Prostate gland (tissue), 2 donors: ENCODE measurements around the gene TMPRSS6. TPM values are rescaled to one million over a fixed set of nuclear protein-coding genes. Genes with fewer than 3 reads are reported as not detected.

ENCODE experiments used
- DNase-seq: peaks from one replicate; pipeline ENCODE4 v3.0.0-alpha.2; 2019; ENCODE audit warnings: low spot score
- H3K27ac ChIP-seq, 2 donors: fragments of 200-600 bp; sonication (generic); 2 replicates each; pipeline ENCODE4 v1.5.1; 2017 to 2019
- H3K27me3 ChIP-seq: fragments of 200-600 bp; sonication (generic); replicated peaks from 2 replicates; pipeline ENCODE4 v1.5.1; 2019; ENCODE audit not compliant: insufficient read depth
- H3K36me3 ChIP-seq, 2 donors: fragments of 200-600 bp; sonication (generic); 1 replicate in 1 of 2; 2 replicates in 1 of 2; pipeline versions ENCODE4 v1.5.1 to v1.8.1; 2017 to 2019
- H3K4me1 ChIP-seq: fragments of 200-600 bp; sonication (generic); replicated peaks from 2 replicates; pipeline ENCODE4 v1.5.1; 2019
- H3K4me3 ChIP-seq, 2 donors: fragments of 200-600 bp; sonication (generic); 2 replicates each; pipeline ENCODE4 v1.5.1; 2017 to 2019
- H3K9me3 ChIP-seq: fragments of 200-600 bp; sonication (generic); 2 replicates; pipeline ENCODE4 v1.5.1; 2017
- POLR2A ChIP-seq: fragments of 450-650 bp; IDR thresholded peaks from one replicate; pipeline ENCODE4 v1.6.1; 2016; ENCODE audit warnings: antibody characterized with exemption, mild to moderate bottlenecking
- POLR2AphosphoS5 ChIP-seq: sonication (generic); formaldehyde crosslinking; IDR thresholded peaks from one replicate; pipeline ENCODE4 v1.6.1; 2017; ENCODE audit warnings: antibody characterized with exemption
- WGBS: methylation state at CpG from one replicate; pipeline ENCODE4 v1.1.5; 2018; 5-methylcytosine and 5-hydroxymethylcytosine counted together
- intact Hi-C: fragments of 100-400 bp; cut with DNase I; formaldehyde crosslinking; loops from one replicate; pipeline ENCODE4 v1.14.2; 2022
- total RNA-seq, 2 donors: library from RNA; depleted of rRNA; stranded (reverse); fragments of >200 nt; gene quantifications; one replicate each; pipeline ENCODE4 v1.1.0, GENCODE V29; 2016
- TF ChIP-seq, protein P1 (sequence below), 4 experiments: fragments of 200-600 bp in 2 of 4; fragments of 450-650 bp in 2 of 4; sonication (generic) in 2 of 4; IDR thresholded peaks; 1 replicate in 3 of 4; 2 replicates in 1 of 4; pipeline ENCODE4 v1.5.1; 2016 to 2019; ENCODE audit warnings: antibody characterized with exemption in 4 of 4, mild to moderate bottlenecking in 2 of 4, moderate library complexity in 2 of 4

TMPRSS6 gene
- total RNA-seq, 2 donors from 2014 or later: 0.45 TPM; not detected in 1

DNA sequence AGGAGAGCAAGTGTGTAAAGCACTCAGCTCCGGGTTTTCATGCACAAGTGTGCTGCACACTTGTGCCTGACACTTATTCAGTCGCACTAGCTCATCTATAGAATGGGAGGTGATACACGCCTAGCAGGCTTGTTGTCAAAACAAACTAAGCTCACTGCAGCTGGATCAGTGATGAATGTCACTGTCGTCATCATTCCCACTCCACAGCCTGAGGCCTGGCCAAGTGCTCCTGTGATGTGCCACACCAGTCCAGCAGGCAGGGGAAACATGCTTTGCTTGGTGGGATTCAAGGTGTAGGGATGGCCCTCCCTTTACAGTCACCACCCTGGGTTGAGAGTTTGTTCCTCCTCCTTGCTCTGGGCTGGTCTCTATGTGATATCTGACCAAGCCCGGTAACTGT, 83.2 kb downstream of the TMPRSS6 start:
- no peak overlapping the region for H3K4me3 ChIP-seq
- no peaks in the 10 kb centered on the region for H3K27me3 ChIP-seq
- H3K4me1 ChIP-seq: no peaks in the 10 kb centered on the region
- intact Hi-C loops: no loop called here
- H3K9me3 ChIP-seq: no peaks in the 10 kb centered on the region
- H3K27ac ChIP-seq: no peak overlapping the region
- 97% methylated on average over 5 of the region's 5 CpGs for WGBS
- DNase-seq: no peak
- H3K36me3 ChIP-seq: peaks cover 4 to 5% of the 10 kb centered on the region in 2 donors
- TF ChIP-seq POLR2A: no peak

DNA sequence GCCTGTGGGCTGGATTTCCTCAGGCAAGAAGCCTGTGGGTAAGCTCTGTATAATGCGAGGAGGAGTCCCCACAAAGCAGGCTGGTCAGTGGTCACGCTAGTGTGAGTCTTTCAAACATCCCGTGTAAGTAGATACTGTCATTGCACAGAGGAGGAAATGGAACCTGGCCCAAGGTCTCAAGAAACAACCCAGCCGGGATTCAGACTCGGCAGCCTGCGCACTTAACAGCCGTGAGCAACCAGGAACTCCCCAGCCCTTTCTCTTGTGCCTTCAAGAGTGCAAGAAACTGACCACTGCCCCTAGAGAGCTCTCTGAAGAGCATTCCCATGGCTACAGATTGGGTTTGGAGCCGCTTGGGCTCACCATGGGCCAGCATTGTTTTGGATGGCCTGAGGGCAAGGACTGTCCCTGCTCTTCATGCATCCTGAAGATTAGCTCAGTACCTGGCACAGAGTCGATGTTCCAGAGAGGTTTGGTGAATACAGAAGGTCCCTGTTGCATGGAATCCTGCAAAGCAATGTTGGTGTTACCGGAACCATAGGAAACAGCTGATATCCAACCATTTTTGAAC, 83.9 kb downstream of the TMPRSS6 start:
- peaks cover 4 to 5% of the 10 kb centered on the region in 2 donors for H3K36me3 ChIP-seq
- no peaks in the 10 kb centered on the region for H3K27me3 ChIP-seq
- H3K4me1 ChIP-seq: peaks cover 7% of the 10 kb centered on the region
- no peak overlapping the region for H3K27ac ChIP-seq
- H3K9me3 ChIP-seq: no peaks in the 10 kb centered on the region
- no peak for DNase-seq
- TF ChIP-seq POLR2A (no peak), POLR2AphosphoS5 (no peak)
- TF ChIP-seq, protein P1, sequence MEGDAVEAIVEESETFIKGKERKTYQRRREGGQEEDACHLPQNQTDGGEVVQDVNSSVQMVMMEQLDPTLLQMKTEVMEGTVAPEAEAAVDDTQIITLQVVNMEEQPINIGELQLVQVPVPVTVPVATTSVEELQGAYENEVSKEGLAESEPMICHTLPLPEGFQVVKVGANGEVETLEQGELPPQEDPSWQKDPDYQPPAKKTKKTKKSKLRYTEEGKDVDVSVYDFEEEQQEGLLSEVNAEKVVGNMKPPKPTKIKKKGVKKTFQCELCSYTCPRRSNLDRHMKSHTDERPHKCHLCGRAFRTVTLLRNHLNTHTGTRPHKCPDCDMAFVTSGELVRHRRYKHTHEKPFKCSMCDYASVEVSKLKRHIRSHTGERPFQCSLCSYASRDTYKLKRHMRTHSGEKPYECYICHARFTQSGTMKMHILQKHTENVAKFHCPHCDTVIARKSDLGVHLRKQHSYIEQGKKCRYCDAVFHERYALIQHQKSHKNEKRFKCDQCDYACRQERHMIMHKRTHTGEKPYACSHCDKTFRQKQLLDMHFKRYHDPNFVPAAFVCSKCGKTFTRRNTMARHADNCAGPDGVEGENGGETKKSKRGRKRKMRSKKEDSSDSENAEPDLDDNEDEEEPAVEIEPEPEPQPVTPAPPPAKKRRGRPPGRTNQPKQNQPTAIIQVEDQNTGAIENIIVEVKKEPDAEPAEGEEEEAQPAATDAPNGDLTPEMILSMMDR (IDR thresholded peaks at IDR 0.05): no peak
- no peak overlapping the region for H3K4me3 ChIP-seq
- intact Hi-C loops: no loop called here
- WGBS: 78% methylated on average over 10 of the region's 10 CpGs

DNA sequence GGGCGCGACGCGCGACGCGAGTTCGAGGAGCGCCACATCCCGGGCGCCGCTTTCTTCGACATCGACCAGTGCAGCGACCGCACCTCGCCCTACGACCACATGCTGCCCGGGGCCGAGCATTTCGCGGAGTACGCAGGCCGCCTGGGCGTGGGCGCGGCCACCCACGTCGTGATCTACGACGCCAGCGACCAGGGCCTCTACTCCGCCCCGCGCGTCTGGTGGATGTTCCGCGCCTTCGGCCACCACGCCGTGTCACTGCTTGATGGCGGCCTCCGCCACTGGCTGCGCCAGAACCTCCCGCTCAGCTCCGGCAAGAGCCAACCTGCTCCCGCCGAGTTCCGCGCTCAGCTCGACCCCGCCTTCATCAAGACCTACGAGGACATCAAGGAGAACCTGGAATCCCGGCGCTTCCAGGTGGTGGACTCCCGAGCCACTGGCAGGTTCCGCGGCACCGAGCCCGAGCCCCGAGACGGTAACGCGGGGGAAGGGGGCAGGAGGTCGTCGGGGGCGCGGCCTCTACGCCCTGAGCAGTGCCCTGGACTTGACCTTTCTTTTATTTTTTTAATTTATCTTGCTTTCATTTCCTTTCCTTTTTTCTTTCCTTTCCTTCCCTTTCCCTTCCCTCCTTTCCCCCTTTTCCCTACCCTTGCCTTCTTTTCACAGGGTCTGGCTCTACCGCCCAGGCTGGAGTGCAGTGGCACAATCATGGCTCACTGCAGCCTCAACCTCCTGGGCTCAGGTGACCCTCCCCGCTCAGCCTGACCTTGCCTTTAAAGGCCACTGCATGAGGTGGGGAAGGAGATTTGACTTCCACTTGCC, 85.0 kb downstream of the TMPRSS6 start:
- Histone ChIP-seq H3K4me3 (no peak overlapping the region), H3K4me1 (peaks cover 10% of the 10 kb centered on the region), H3K9me3 (no peaks in the 10 kb centered on the region), H3K27me3 (no peaks in the 10 kb centered on the region), H3K27ac (no peak overlapping the region), H3K36me3 (peaks cover 0 to 4% of the 10 kb centered on the region in 2 donors)
- 94% methylated on average over 71 of the region's 71 CpGs for WGBS
- TF ChIP-seq POLR2AphosphoS5 (no peak), POLR2A (no peak)
- intact Hi-C loops: no loop called here
- DNase-seq: no peak

DNA sequence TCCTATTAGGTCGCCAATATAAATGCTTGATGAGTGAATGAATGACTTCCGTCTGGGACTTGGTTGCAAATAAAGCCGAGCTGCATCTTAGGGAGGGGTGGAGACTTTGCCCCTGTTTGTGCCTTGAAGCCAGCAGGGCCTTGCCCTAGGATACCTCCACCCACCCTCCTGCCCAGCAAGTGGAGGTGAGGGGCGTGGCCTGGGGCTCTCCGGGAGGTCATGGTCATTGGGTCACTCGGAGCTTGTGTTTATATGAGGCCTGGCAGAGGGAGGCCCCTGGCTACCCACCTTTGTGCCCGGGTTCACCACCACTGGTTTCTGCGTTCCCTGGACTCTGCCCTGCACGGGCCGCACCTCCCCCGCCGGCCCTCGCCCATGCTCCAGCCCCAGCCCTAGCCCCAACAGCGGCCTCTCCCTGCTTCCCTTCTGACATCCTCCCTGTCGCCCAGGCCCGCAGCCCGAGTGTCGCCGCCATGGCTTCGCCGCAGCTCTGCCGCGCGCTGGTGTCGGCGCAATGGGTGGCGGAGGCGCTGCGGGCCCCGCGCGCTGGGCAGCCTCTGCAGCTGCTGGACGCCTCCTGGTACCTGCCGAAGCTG, 85.7 kb downstream of the TMPRSS6 start:
- intact Hi-C loops: no loop called here

DNA sequence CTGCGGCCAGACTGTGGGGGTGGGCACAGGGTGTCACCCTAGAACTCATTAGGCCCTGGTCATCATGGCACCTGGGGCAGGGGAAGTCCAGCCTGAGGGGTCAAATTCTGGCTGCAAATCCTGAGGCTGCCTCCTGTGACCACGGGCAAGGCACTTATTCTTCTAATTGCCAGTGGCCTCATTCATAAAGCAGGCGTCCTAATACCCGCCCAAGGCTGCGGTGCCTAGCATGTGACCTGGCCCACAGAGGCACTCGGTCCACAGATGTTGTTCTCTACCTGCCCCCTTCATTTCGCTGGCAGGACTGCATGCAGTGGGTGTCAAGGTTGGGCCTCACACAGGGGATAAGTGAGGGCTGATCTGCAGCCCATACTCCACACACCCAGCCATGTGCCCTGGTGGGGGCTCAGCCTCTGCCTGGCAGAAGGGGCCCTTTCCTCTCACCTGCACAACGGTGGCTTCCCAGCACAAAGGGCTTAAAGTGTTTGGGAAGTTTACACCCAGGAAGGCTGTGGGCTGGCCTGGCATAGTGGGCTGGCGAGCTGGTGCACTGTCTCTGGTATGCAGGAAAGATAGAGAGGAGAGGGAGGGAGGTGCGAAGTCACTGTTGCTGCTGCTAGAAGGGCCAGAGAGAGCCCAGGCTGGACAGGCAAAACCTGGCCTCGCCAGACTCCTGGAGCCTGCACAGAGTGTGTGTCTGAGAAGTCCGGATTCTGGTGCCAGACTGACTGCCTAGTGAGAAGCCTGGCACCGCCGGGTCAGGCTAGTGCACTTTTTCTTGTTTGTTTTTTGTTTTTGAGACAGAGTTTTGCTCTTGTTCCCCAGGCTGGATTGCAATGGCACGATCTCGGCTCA, 86.8 kb downstream of the TMPRSS6 start:
- Histone ChIP-seq H3K27ac (no peak overlapping the region), H3K27me3 (no peaks in the 10 kb centered on the region), H3K4me1 (peaks cover 16% of the 10 kb centered on the region), H3K4me3 (no peak overlapping the region), H3K9me3 (no peaks in the 10 kb centered on the region), H3K36me3 (peaks cover 0 to 4% of the 10 kb centered on the region in 2 donors)
- no peak for DNase-seq
- WGBS: 62% methylated on average over 16 of the region's 16 CpGs
- TF ChIP-seq POLR2A: no peak
- TF ChIP-seq, protein P1 (IDR thresholded peaks at IDR 0.05): no peak
- TF ChIP-seq POLR2AphosphoS5: no peak
- intact Hi-C loops: no loop called here

More for the DNA sequence above, 85.7 kb downstream of the TMPRSS6 start:
- TF ChIP-seq, protein P1 (IDR thresholded peaks at IDR 0.05): no peak
- no peak for TF ChIP-seq POLR2AphosphoS5
- H3K27ac ChIP-seq: no peak overlapping the region
- H3K27me3 ChIP-seq: no peaks in the 10 kb centered on the region
- no peaks in the 10 kb centered on the region for H3K9me3 ChIP-seq
- peaks cover 10% of the 10 kb centered on the region for H3K4me1 ChIP-seq
- no peak overlapping the region for H3K4me3 ChIP-seq
- peaks cover 0 to 4% of the 10 kb centered on the region in 2 donors for H3K36me3 ChIP-seq
- 95% methylated on average over 34 of the region's 34 CpGs for WGBS
- DNase-seq: no peak
